ENCODE data around the gene RELB. TPM values are rescaled to one million over a fixed set of nuclear protein-coding genes. Genes with fewer than 3 reads are reported as not detected.

Gene RELB
- total RNA-seq, 3 donors from 2014 or later (not counting 1 experiment from before 2014, with no cell fraction given), result 92.4 to 119 (median 105) TPM

DNA sequence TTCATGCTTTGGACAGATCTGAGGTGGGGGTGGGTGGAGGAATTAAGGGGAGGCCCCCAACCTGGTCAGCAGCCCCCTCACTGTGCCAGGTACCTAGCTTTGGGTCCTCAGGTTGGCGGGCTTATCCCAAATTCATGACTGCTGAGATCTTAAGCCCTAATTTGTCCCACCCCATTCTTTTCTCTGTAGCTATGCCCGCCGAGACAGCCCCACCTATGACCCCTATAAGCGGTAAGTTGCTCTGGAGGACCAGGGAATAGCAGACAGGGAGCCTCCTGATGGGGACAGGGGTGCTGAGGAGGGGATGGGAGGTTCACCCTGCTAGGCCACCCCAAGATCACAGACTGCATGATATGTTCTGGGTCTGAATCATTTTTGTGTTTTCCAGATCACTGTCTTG is 60.7 kb downstream of the RELB start:
- Mint-ChIP-seq H3K9me3 (no peaks in the 10 kb centered on the region), H3K27ac (no peak overlapping the region)
- intact Hi-C loops (cut with micrococcal nuclease), result no loop called here

DNA sequence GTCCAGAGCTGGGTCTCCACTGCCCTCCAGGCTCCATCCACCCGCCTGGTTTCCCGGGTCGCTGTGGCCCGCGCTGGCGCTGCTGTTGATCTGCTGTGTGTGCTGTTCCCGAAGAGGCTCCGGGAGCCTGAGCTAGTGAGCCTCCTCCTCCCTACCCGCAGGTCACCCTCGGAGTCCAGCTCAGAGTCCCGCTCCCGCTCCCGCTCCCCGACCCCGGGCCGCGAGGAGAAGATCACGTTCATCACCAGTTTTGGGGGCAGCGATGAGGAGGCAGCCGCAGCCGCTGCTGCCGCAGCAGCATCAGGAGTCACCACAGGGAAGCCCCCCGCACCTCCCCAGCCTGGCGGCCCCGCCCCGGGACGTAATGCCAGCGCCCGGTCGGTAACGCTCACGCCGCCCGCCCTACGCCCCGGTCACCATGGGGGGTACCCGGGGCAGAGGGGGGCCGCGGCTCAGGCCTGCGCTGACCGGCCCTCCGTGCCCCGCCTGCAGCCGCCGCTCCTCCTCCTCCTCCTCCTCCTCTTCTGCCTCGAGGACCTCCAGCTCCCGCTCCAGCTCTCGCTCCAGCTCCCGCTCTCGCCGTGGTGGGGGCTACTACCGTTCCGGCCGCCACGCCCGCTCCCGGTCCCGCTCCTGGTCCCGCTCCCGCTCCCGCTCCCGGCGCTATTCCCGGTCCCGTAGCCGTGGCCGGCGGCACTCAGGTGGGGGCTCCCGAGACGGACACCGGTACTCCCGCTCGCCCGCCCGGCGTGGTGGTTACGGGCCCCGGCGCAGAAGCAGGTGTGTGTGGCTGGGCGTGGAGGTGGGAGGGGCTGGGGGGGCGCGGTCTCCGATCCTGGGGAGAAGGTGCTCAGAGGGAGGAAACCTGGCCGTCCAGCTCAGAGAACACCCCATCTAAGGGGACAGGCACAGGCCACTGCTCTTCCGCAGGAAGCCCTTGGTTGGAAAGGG is 62.9 kb downstream of the RELB start:
- WGBS (ENCODE audit: insufficient coverage), result 98% methylated on average over 85 of the region's 85 CpGs
- ATAC-seq (no peak), DNase-seq (no peak)
- H3K27me3 Mint-ChIP-seq (ENCODE audit: low read depth in 2 of 2), result no peaks in the 10 kb centered on the region
- H3K27me3 ChIP-seq (ENCODE audit: control insufficient read depth, insufficient read depth, low read length), result no peaks in the 10 kb centered on the region
- peaks cover 7 to 11% of the 10 kb centered on the region in 2 donors for H3K4me1 Mint-ChIP-seq
- no peak overlapping the region for H3K4me3 ChIP-seq (ENCODE audit: low read length)
- H3K9me3 Mint-ChIP-seq, result no peaks in the 10 kb centered on the region
- TF ChIP-seq, protein P1, sequence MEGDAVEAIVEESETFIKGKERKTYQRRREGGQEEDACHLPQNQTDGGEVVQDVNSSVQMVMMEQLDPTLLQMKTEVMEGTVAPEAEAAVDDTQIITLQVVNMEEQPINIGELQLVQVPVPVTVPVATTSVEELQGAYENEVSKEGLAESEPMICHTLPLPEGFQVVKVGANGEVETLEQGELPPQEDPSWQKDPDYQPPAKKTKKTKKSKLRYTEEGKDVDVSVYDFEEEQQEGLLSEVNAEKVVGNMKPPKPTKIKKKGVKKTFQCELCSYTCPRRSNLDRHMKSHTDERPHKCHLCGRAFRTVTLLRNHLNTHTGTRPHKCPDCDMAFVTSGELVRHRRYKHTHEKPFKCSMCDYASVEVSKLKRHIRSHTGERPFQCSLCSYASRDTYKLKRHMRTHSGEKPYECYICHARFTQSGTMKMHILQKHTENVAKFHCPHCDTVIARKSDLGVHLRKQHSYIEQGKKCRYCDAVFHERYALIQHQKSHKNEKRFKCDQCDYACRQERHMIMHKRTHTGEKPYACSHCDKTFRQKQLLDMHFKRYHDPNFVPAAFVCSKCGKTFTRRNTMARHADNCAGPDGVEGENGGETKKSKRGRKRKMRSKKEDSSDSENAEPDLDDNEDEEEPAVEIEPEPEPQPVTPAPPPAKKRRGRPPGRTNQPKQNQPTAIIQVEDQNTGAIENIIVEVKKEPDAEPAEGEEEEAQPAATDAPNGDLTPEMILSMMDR (IDR thresholded peaks at IDR 0.05), result no peak
- no peak overlapping the region for H3K27ac Mint-ChIP-seq
- peaks cover 57% of the 10 kb centered on the region for H3K36me3 ChIP-seq (ENCODE audit: control insufficient read depth, insufficient read depth, low read length)
- H3K9me3 ChIP-seq (ENCODE audit: control insufficient read depth, insufficient read depth, low read length), result no peaks in the 10 kb centered on the region
- H3K4me3 Mint-ChIP-seq, result no peak overlapping the region
- peaks cover 7% of the 10 kb centered on the region for H3K4me1 ChIP-seq (ENCODE audit: control insufficient read depth, insufficient read depth, low read length)
- H3K27ac ChIP-seq (ENCODE audit: low read length), result no peak overlapping the region
- intact Hi-C loops (cut with micrococcal nuclease), result no loop called here
- H3K36me3 Mint-ChIP-seq, result no peaks in the 10 kb centered on the region

More for the DNA sequence above, 60.7 kb downstream of the RELB start:
- H3K9me3 ChIP-seq (ENCODE audit: control insufficient read depth, insufficient read depth, low read length), result no peaks in the 10 kb centered on the region
- H3K27me3 ChIP-seq (ENCODE audit: control insufficient read depth, insufficient read depth, low read length), result no peaks in the 10 kb centered on the region
- peaks cover 65% of the 10 kb centered on the region for H3K36me3 ChIP-seq (ENCODE audit: control insufficient read depth, insufficient read depth, low read length)
- Mint-ChIP-seq H3K27me3 (ENCODE audit: low read depth in 2 of 2) (no peaks in the 10 kb centered on the region), H3K36me3 (no peaks in the 10 kb centered on the region), H3K4me3 (no peak overlapping the region), H3K4me1 (peaks cover 8 to 22% of the 10 kb centered on the region in 2 donors)
- peaks cover 7% of the 10 kb centered on the region for H3K4me1 ChIP-seq (ENCODE audit: control insufficient read depth, insufficient read depth, low read length)
- no peak overlapping the region for H3K27ac ChIP-seq (ENCODE audit: low read length)
- TF ChIP-seq, protein P1 (IDR thresholded peaks at IDR 0.05), result no peak
- H3K4me3 ChIP-seq (ENCODE audit: low read length), result no peak overlapping the region
- 91% methylated on average over 2 of the region's 4 CpGs for WGBS (ENCODE audit: insufficient coverage)
- no peak for ATAC-seq
- no peak for DNase-seq

DNA sequence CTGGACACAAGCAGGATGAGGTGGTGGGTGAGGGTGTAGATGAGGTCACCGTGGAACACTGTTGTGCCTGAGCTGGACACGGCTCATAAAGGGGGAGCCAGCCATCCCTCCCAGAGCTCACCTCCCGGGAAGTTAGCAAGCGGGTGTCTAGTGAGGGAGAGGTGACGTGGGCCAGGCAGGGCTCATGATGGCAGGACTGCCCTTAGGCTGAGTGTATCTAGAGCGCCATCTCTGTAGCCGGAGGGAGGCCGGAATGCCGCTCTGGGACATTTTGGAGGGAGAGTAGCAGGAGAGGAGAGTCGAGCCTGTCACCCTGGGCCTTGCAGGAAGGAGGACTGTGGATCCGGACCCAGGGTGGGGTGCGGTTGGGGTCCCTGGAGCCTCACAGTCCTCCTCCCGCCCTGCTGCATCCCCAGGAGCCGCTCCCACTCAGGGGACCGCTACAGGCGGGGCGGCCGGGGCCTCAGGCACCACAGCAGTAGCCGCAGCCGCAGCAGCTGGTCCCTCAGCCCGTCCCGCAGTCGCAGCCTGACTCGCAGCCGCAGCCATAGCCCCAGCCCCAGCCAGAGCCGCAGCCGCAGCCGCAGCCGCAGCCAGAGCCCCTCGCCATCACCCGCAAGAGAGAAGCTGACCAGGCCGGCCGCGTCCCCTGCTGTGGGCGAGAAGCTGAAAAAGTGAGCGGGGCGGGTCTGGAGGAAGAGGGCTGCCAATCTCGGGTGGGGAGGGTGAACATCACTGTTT is 65.8 kb downstream of the RELB start:
- H3K27me3 ChIP-seq (ENCODE audit: control insufficient read depth, insufficient read depth, low read length), result no peaks in the 10 kb centered on the region
- H3K36me3 ChIP-seq (ENCODE audit: control insufficient read depth, insufficient read depth, low read length), result peaks cover 55% of the 10 kb centered on the region
- H3K27me3 Mint-ChIP-seq (ENCODE audit: low read depth in 2 of 2), result no peaks in the 10 kb centered on the region
- H3K9me3 Mint-ChIP-seq, result no peaks in the 10 kb centered on the region
- no peaks in the 10 kb centered on the region for H3K9me3 ChIP-seq (ENCODE audit: control insufficient read depth, insufficient read depth, low read length)
- H3K4me3 Mint-ChIP-seq, result no peak overlapping the region
- TF ChIP-seq, protein P1 (IDR thresholded peaks at IDR 0.05), result no peak
- H3K27ac ChIP-seq (ENCODE audit: low read length), result no peak overlapping the region
- DNase-seq (no peak), ATAC-seq (no peak)
- H3K4me3 ChIP-seq (ENCODE audit: low read length), result no peak overlapping the region
- 96% methylated on average over 38 of the region's 38 CpGs for WGBS (ENCODE audit: insufficient coverage)
- H3K4me1 ChIP-seq (ENCODE audit: control insufficient read depth, insufficient read depth, low read length), result no peaks in the 10 kb centered on the region
- no peaks in the 10 kb centered on the region for H3K4me1 Mint-ChIP-seq
- intact Hi-C loops (cut with micrococcal nuclease), result no loop called here
- H3K36me3 Mint-ChIP-seq, result no peaks in the 10 kb centered on the region
- H3K27ac Mint-ChIP-seq, result no peak overlapping the region
